HG03039 (cell line): ENCODE data around the gene CASKIN1.

Experiments
- ATAC-seq: cut with Tn5 transposase; IDR thresholded peaks from one replicate; pipeline ENCODE4 v1.9.1; 2021; ENCODE audit warnings: mild to moderate bottlenecking, moderate library complexity; ENCODE audit not compliant: unreplicated experiment

The CASKIN1 gene

GRCh38 chr16:2178321-2179106, 17.9 kb downstream of the CASKIN1 start:
- no peak for ATAC-seq

GRCh38 chr16:2177561-2177960, 18.8 kb downstream of the CASKIN1 start:
- ATAC-seq = no peak

- ATAC-seq = no peak
Measured at GRCh38 chr16:2177101-2177500, 19.3 kb downstream of the CASKIN1 start.

GRCh38 chr16:2176047-2176446, 20.4 kb downstream of the CASKIN1 start:
- no peak for ATAC-seq

GRCh38 chr16:2175454-2175853, 21.0 kb downstream of the CASKIN1 start:
- ATAC-seq = no peak

GRCh38 chr16:2174396-2175131, 21.8 kb downstream of the CASKIN1 start:
- ATAC-seq = no peak

- ATAC-seq = no peak
Measured at GRCh38 chr16:2173916-2174315, 22.5 kb downstream of the CASKIN1 start.

- no peak for ATAC-seq
Measured at GRCh38 chr16:2173366-2173765, 23.0 kb downstream of the CASKIN1 start.

GRCh38 chr16:2172688-2173335, 23.6 kb downstream of the CASKIN1 start:
- ATAC-seq = no peak

- no peak for ATAC-seq
Measured at GRCh38 chr16:2171601-2172178, 24.7 kb downstream of the CASKIN1 start.

GRCh38 chr16:2170587-2171435, 25.6 kb downstream of the CASKIN1 start:
- no peak for ATAC-seq

GRCh38 chr16:2170080-2170479, 26.3 kb downstream of the CASKIN1 start:
- no peak for ATAC-seq

GRCh38 chr16:2167068-2167638, 29.3 kb downstream of the CASKIN1 start:
- ATAC-seq = no peak

GRCh38 chr16:2166263-2167067, 29.9 kb downstream of the CASKIN1 start:
- ATAC-seq = no peak

GRCh38 chr16:2165861-2166260, 30.5 kb downstream of the CASKIN1 start:
- ATAC-seq = no peak

GRCh38 chr16:2163211-2163881, 33.1 kb downstream of the CASKIN1 start:
- no peak for ATAC-seq

GRCh38 chr16:2162676-2163118, 33.7 kb downstream of the CASKIN1 start:
- no peak for ATAC-seq

GRCh38 chr16:2161911-2162310, 34.5 kb downstream of the CASKIN1 start:
- no peak for ATAC-seq
